Endodermal cell (in vitro differentiated cells): Measurements from ENCODE around the gene AKTIP. TPM values are rescaled to one million over a fixed set of nuclear protein-coding genes. Genes with fewer than 3 reads are reported as not detected.

Experiments
- DNase-seq: peaks from one replicate; pipeline ENCODE4 v3.0.0-alpha.2; 2017
- H3K27ac ChIP-seq: 2 replicates; pipeline ENCODE4 v1.5.1; 2013; ENCODE audit warnings: mild to moderate bottlenecking, low read depth, low read length, moderate library complexity
- H3K27me3 ChIP-seq: 2 replicates; pipeline ENCODE4 v1.6.1; 2013; ENCODE audit warnings: mild to moderate bottlenecking, low read length, moderate library complexity; ENCODE audit not compliant: insufficient read depth, control insufficient read depth, poor library complexity, severe bottlenecking
- H3K36me3 ChIP-seq: 2 replicates; pipeline ENCODE4 v1.7.0; 2013; ENCODE audit warnings: mild to moderate bottlenecking, low read length, moderate library complexity; ENCODE audit not compliant: control insufficient read depth, insufficient read depth
- H3K4me1 ChIP-seq: one replicate; pipeline ENCODE4 v1.7.0; 2013; ENCODE audit warnings: low read length; ENCODE audit not compliant: control insufficient read depth, insufficient read depth
- H3K4me3 ChIP-seq: 2 replicates; pipeline ENCODE4 v1.5.1; 2013; ENCODE audit warnings: mild to moderate bottlenecking, low read length, moderate library complexity
- H3K9ac ChIP-seq: 2 replicates; pipeline ENCODE4 v1.6.1; 2013; ENCODE audit warnings: mild to moderate bottlenecking, low read length, moderate library complexity; ENCODE audit not compliant: poor library complexity, severe bottlenecking; ENCODE audit errors: extremely low read depth
- H3K9me3 ChIP-seq: 2 replicates; pipeline ENCODE4 v1.6.1; 2013; ENCODE audit warnings: mild to moderate bottlenecking, low read length, moderate library complexity; ENCODE audit not compliant: control insufficient read depth
- H3K27ac Mint-ChIP-seq: 2 replicates; pipeline ENCODE4 v1.8.0; 2020; ENCODE audit warnings: mixed read lengths
- H3K27me3 Mint-ChIP-seq: 2 replicates; pipeline ENCODE4 v1.8.0; 2021; ENCODE audit warnings: mild to moderate bottlenecking, mixed read lengths; ENCODE audit not compliant: insufficient read depth
- H3K36me3 Mint-ChIP-seq: 2 replicates; pipeline ENCODE4 v1.8.0; 2020; ENCODE audit warnings: low read depth, mixed read lengths
- H3K4me1 Mint-ChIP-seq: 2 replicates; pipeline ENCODE4 v1.8.0; 2020; ENCODE audit warnings: mixed read lengths
- H3K4me3 Mint-ChIP-seq: 2 replicates; pipeline ENCODE4 v1.8.0; 2020; ENCODE audit warnings: mild to moderate bottlenecking, moderate library complexity, mixed read lengths
- H3K9me3 Mint-ChIP-seq: 2 replicates; pipeline ENCODE4 v1.8.0; 2020; ENCODE audit warnings: mild to moderate bottlenecking, mixed read lengths
- WGBS, 2 experiments: methylation state at CpG; one replicate each; pipeline versions ENCODE4 v1.1.5 to v1.1.7; 2013; ENCODE audit warnings: missing lambda C conversion rate in 2 of 2, mixed read lengths in 1 of 2; ENCODE audit not compliant: insufficient coverage in 1 of 2, insufficient read length in 1 of 2; 5-methylcytosine and 5-hydroxymethylcytosine counted together
- total RNA-seq, 2 donors: library from RNA; stranded (reverse); fragmentation: NEBNext Ultra II Directional in 1 of 2; extraction: Animal tissue kit (Norgen Biotek cat#: 25700) in 1 of 2; gene quantifications; 2 replicates in 1 of 2; 3 replicates in 1 of 2; pipeline ENCODE4 v1.2.1, GENCODE V29; 2021
- TF ChIP-seq, protein P1 (sequence below): fragments of 200-600 bp; sonication (generic); conservative IDR thresholded peaks from 2 replicates; pipeline ENCODE4 v1.5.0; 2021; ENCODE audit warnings: antibody characterized with exemption, mild to moderate bottlenecking

Gene AKTIP
- total RNA-seq, 2 donors from 2014 or later, result 18.3 to 21.3 TPM

DNA sequence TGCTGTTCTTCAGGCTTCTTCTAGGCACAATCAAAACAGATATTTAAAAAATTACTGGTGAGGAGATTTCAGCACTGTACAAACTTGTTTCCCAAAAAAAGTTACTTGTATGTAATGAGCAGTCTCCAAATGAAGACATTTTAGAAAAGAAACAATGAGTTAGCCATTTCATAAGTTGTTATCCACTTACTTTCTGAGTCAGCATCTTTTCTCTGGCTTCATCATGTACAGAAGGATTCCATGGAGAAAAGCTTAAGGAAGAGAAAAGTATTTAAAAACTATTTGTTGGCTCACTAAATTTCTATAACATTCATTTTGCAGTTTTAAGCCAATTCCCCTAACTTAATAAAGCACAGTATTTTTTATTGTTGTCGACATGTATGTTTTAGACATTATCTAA lies 10.5 kb downstream of the AKTIP start:
- H3K27me3 ChIP-seq, result no peaks in the 10 kb centered on the region
- no peak overlapping the region for H3K27ac Mint-ChIP-seq
- TF ChIP-seq, protein P1, sequence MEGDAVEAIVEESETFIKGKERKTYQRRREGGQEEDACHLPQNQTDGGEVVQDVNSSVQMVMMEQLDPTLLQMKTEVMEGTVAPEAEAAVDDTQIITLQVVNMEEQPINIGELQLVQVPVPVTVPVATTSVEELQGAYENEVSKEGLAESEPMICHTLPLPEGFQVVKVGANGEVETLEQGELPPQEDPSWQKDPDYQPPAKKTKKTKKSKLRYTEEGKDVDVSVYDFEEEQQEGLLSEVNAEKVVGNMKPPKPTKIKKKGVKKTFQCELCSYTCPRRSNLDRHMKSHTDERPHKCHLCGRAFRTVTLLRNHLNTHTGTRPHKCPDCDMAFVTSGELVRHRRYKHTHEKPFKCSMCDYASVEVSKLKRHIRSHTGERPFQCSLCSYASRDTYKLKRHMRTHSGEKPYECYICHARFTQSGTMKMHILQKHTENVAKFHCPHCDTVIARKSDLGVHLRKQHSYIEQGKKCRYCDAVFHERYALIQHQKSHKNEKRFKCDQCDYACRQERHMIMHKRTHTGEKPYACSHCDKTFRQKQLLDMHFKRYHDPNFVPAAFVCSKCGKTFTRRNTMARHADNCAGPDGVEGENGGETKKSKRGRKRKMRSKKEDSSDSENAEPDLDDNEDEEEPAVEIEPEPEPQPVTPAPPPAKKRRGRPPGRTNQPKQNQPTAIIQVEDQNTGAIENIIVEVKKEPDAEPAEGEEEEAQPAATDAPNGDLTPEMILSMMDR, result no peak
- H3K4me3 Mint-ChIP-seq, result no peak overlapping the region
- H3K27me3 Mint-ChIP-seq, result no peaks in the 10 kb centered on the region
- no peak overlapping the region for H3K4me3 ChIP-seq
- DNase-seq, result no peak
- no peaks in the 10 kb centered on the region for H3K4me1 Mint-ChIP-seq
- no peaks in the 10 kb centered on the region for H3K4me1 ChIP-seq
- H3K36me3 ChIP-seq, result peaks cover 93% of the 10 kb centered on the region
- H3K9ac ChIP-seq, result no peak overlapping the region
- peaks cover 5% of the 10 kb centered on the region for H3K9me3 ChIP-seq
- peaks cover 2% of the 10 kb centered on the region for H3K9me3 Mint-ChIP-seq
- peaks cover 62% of the 10 kb centered on the region for H3K36me3 Mint-ChIP-seq
- no peak overlapping the region for H3K27ac ChIP-seq
- no CpG with 5 or more reads among the region's 1 CpG for WGBS, 2 experiments

DNA sequence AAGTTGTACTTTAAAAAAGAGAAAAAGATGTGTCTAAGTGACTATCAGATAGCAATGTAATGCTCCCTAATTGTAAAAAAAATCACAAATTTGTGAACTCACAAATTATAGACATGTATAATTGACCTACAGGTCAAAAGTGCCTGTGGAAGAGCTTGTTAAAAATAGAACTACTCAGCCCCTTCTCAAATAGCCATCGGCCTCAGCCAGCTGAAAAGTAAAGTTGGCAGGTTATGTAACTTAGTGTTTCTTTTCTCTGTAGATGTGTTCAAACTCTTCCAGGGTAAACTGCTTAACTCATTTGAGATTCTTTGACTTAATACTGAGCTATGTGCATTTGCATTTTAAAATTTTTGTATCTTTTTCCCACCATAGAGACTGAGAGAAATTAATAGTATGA lies 13.3 kb downstream of the AKTIP start:
- peaks cover 94% of the 10 kb centered on the region for H3K36me3 ChIP-seq
- H3K36me3 Mint-ChIP-seq, result peaks cover 68% of the 10 kb centered on the region
- DNase-seq, result no peak
- 100% methylated on average over 1 of the region's 1 CpG; no CpG with 5 or more reads in 1 of the 2 experiments for WGBS, 2 experiments
- no peak overlapping the region for H3K27ac ChIP-seq
- H3K27me3 ChIP-seq, result no peaks in the 10 kb centered on the region
- peaks cover 29% of the 10 kb centered on the region for H3K9me3 Mint-ChIP-seq
- H3K9ac ChIP-seq, result no peak overlapping the region
- TF ChIP-seq, protein P1, result no peak
- no peaks in the 10 kb centered on the region for H3K4me1 ChIP-seq
- H3K4me3 ChIP-seq, result no peak overlapping the region
- no peaks in the 10 kb centered on the region for H3K27me3 Mint-ChIP-seq
- H3K4me3 Mint-ChIP-seq, result no peak overlapping the region
- H3K9me3 ChIP-seq, result peaks cover 30% of the 10 kb centered on the region
- no peaks in the 10 kb centered on the region for H3K4me1 Mint-ChIP-seq
- H3K27ac Mint-ChIP-seq, result no peak overlapping the region

DNA sequence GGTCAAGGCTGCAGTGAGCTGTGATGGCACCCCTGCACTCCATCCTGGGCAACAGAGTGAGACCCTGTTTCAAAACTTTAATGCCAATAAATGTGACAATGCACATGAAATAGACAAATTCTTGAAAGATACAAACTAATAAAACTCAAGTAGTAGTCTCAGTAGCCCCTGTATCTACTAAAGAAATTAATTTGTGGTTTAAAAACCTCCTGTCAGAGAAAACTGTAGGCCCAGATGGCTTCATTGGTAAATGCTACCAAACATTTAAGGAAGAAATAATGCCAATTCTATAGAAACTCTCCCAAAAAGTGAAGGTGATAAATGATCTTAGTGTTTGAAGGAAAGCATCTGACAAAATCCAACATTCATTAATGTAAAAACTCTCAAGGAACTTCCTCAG lies 16.8 kb downstream of the AKTIP start:
- Mint-ChIP-seq H3K27me3 (no peaks in the 10 kb centered on the region), H3K27ac (no peak overlapping the region), H3K4me3 (no peak overlapping the region), H3K4me1 (no peaks in the 10 kb centered on the region), H3K36me3 (peaks cover 77% of the 10 kb centered on the region), H3K9me3 (peaks cover 31% of the 10 kb centered on the region)
- no peak overlapping the region for H3K4me3 ChIP-seq
- no peak overlapping the region for H3K27ac ChIP-seq
- no peak overlapping the region for H3K9ac ChIP-seq
- peaks cover 30% of the 10 kb centered on the region for H3K9me3 ChIP-seq
- TF ChIP-seq, protein P1, result no peak
- peaks cover 92% of the 10 kb centered on the region for H3K36me3 ChIP-seq
- no peaks in the 10 kb centered on the region for H3K27me3 ChIP-seq
- no peaks in the 10 kb centered on the region for H3K4me1 ChIP-seq
- DNase-seq, result no peak
